Femur (tissue), 1 donor: ENCODE data around the gene ARHGAP26.

Source experiments
- DNase-seq: peaks from one replicate; pipeline ENCODE4 v3.0.0-alpha.2; 2017

ARHGAP26 gene

GRCh38 chr5:143217065-143217803 is 447.1 kb downstream of the ARHGAP26 start:
- no peak for DNase-seq

- DNase-seq = no peak
These were observed 447.6 kb downstream of the ARHGAP26 start for GRCh38 chr5:143217804-143218160.

- no peak for DNase-seq
These were observed 448.5 kb downstream of the ARHGAP26 start for GRCh38 chr5:143218517-143219170.

GRCh38 chr5:143219696-143220095 is 449.5 kb downstream of the ARHGAP26 start:
- DNase-seq = no peak

GRCh38 chr5:143220748-143221251 is 450.6 kb downstream of the ARHGAP26 start:
- no peak for DNase-seq

GRCh38 chr5:143222287-143223231 is 452.4 kb downstream of the ARHGAP26 start:
- peak; percentile 55 for DNase-seq

GRCh38 chr5:143224672-143225071 is 454.5 kb downstream of the ARHGAP26 start:
- no peak for DNase-seq

GRCh38 chr5:143225511-143225910 is 455.3 kb downstream of the ARHGAP26 start:
- DNase-seq = no peak

- no peak for DNase-seq
These were observed 456.2 kb downstream of the ARHGAP26 start for GRCh38 chr5:143226361-143226760.

GRCh38 chr5:143226872-143227271 is 456.7 kb downstream of the ARHGAP26 start:
- DNase-seq = no peak

- DNase-seq = no peak
These were observed 457.1 kb downstream of the ARHGAP26 start for GRCh38 chr5:143227301-143227700.

GRCh38 chr5:143228597-143229293 is 458.6 kb downstream of the ARHGAP26 start:
- no peak for DNase-seq

- no peak for DNase-seq
These were observed 459.3 kb downstream of the ARHGAP26 start for GRCh38 chr5:143229426-143229895.

- DNase-seq = no peak
These were observed 459.9 kb downstream of the ARHGAP26 start for GRCh38 chr5:143229896-143230675.

GRCh38 chr5:143230676-143230996 is 460.5 kb downstream of the ARHGAP26 start:
- DNase-seq = no peak

- DNase-seq = no peak
These were observed 461.2 kb downstream of the ARHGAP26 start for GRCh38 chr5:143231416-143231815.

GRCh38 chr5:143231973-143232812 is 462.0 kb downstream of the ARHGAP26 start:
- DNase-seq = no peak

GRCh38 chr5:143233031-143233430 is 462.9 kb downstream of the ARHGAP26 start:
- no peak for DNase-seq

- no peak for DNase-seq
These were observed 464.1 kb downstream of the ARHGAP26 start for GRCh38 chr5:143234162-143234842.

- DNase-seq = no peak
These were observed 465.2 kb downstream of the ARHGAP26 start for GRCh38 chr5:143235423-143235822.
